OCI-LY3 (cell line): ENCODE measurements around the gene C2CD2L.

Experiments used
- H2AFZ ChIP-seq: fragments of 200-600, 300-600 bp; shearing (Covaris generic); 2 replicates; pipeline ENCODE4 v1.6.0; 2014; ENCODE audit warnings: antibody characterized with exemption, low read depth, low read length
- H3K27ac ChIP-seq: fragments of 200-600, 300-600 bp; sonication (generic); 2 replicates; pipeline ENCODE4 v1.5.1; 2014; ENCODE audit warnings: mild to moderate bottlenecking, low read length, moderate library complexity, mixed read lengths
- H3K27me3 ChIP-seq: fragments of 200-600, 300-600 bp; sonication (generic); 2 replicates; pipeline ENCODE4 v1.6.1; 2014; ENCODE audit warnings: low read depth, low read length, mixed read lengths
- H3K36me3 ChIP-seq: fragments of 200-600, 300-600 bp; sonication (generic); replicated peaks from 2 replicates; pipeline ENCODE3; 2014; ENCODE audit warnings: low read depth, low read length, mixed read lengths
- H3K4me1 ChIP-seq: fragments of 300-600, 200-600 bp; sonication (generic); 2 replicates; pipeline ENCODE4 v1.6.1; 2014; ENCODE audit warnings: low read length, mixed read lengths
- H3K4me2 ChIP-seq: fragments of 200-600, 300-600 bp; sonication (generic); 2 replicates; pipeline ENCODE4 v1.6.1; 2014; ENCODE audit warnings: low read length, mixed read lengths
- H3K4me3 ChIP-seq: fragments of 300-600, 200-600 bp; sonication (generic); 2 replicates; pipeline ENCODE4 v1.5.1; 2014; ENCODE audit warnings: antibody characterized with exemption, mild to moderate bottlenecking, low read length, moderate library complexity
- H3K79me2 ChIP-seq: fragments of 300-600, 200-600 bp; shearing (Covaris generic); 2 replicates; pipeline ENCODE4 v1.6.1; 2014; ENCODE audit warnings: mild to moderate bottlenecking, low read length, mixed read lengths
- H3K9ac ChIP-seq: fragments of 300-600, 200-600 bp; shearing (Covaris generic); 2 replicates; pipeline ENCODE4 v1.6.0; 2014; ENCODE audit warnings: mild to moderate bottlenecking, low read length, moderate library complexity
- H3K9me3 ChIP-seq: fragments of 200-600, 300-600 bp; shearing (Covaris generic); 2 replicates; pipeline ENCODE4 v1.6.1; 2014; ENCODE audit warnings: low read length, mixed read lengths; ENCODE audit not compliant: insufficient read depth
- H4K20me1 ChIP-seq: fragments of 200-600, 300-600 bp; sonication (generic); 2 replicates; pipeline ENCODE4 v1.6.1; 2016; ENCODE audit warnings: low read length, mixed read lengths; ENCODE audit not compliant: insufficient read depth
- CTCF ChIP-seq: fragments of 200-600, 300-600 bp; sonication (generic); IDR thresholded peaks from 2 replicates; pipeline ENCODE4 v1.5.1; 2014; ENCODE audit warnings: antibody characterized with exemption, low read length, low read depth
- EZH2phosphoT487 ChIP-seq: fragments of 200-600 bp; shearing (Covaris generic); IDR thresholded peaks from 2 replicates; pipeline ENCODE4 v1.6.1; 2018; ENCODE audit warnings: antibody characterized with exemption, mixed run types, low read depth

The C2CD2L gene

GRCh38 chr11:119113716-119114115, 6.6 kb downstream of the C2CD2L start:
- Histone ChIP-seq H3K9ac (no peak overlapping the region), H3K4me2 (no peak overlapping the region), H2AFZ (no peak overlapping the region), H3K4me3 (no peak overlapping the region), H4K20me1 (no peaks in the 10 kb centered on the region), H3K36me3 (peaks cover 15% of the 10 kb centered on the region), H3K27me3 (no peaks in the 10 kb centered on the region), H3K27ac (no peak overlapping the region), H3K79me2 (peaks cover 11% of the 10 kb centered on the region; the same call in 1 of the 2 replicates), H3K4me1 (peaks cover 4% of the 10 kb centered on the region; the same call in 1 of the 2 replicates), H3K9me3 (no peaks in the 10 kb centered on the region)
- TF ChIP-seq CTCF (no peak), EZH2phosphoT487 (no peak)

- Histone ChIP-seq H3K79me2 (peaks cover 5% of the 10 kb centered on the region; the same call in 1 of the 2 replicates), H4K20me1 (no peaks in the 10 kb centered on the region), H3K36me3 (peaks cover 15% of the 10 kb centered on the region), H3K4me2 (no peak overlapping the region), H3K27me3 (no peaks in the 10 kb centered on the region), H3K9ac (no peak overlapping the region), H3K9me3 (no peaks in the 10 kb centered on the region), H3K27ac (no peak overlapping the region), H3K4me1 (no peaks in the 10 kb centered on the region), H3K4me3 (no peak overlapping the region), H2AFZ (no peak overlapping the region)
- TF ChIP-seq EZH2phosphoT487, result no peak
- no peak for TF ChIP-seq CTCF
Observed at GRCh38 chr11:119114351-119114750, 7.2 kb downstream of the C2CD2L start.

GRCh38 chr11:119115484-119116234, 8.5 kb downstream of the C2CD2L start:
- Histone ChIP-seq H4K20me1 (no peaks in the 10 kb centered on the region), H3K4me3 (no peak overlapping the region), H3K4me1 (peaks cover 5% of the 10 kb centered on the region), H3K9me3 (no peaks in the 10 kb centered on the region), H3K36me3 (peaks cover 15% of the 10 kb centered on the region), H3K27ac (no peak overlapping the region), H2AFZ (no peak overlapping the region), H3K27me3 (no peaks in the 10 kb centered on the region), H3K9ac (no peak overlapping the region), H3K4me2 (no peak overlapping the region), H3K79me2 (no peaks in the 10 kb centered on the region)
- TF ChIP-seq EZH2phosphoT487 (no peak), CTCF (no peak)

GRCh38 chr11:119116235-119116594, 9.1 kb downstream of the C2CD2L start:
- H4K20me1 ChIP-seq, result no peaks in the 10 kb centered on the region
- no peak overlapping the region for H3K27ac ChIP-seq
- peaks cover 12% of the 10 kb centered on the region for H3K36me3 ChIP-seq
- H3K4me2 ChIP-seq, result no peak overlapping the region
- no peak overlapping the region for H3K4me3 ChIP-seq
- H3K4me1 ChIP-seq, result peaks cover 8% of the 10 kb centered on the region
- no peaks in the 10 kb centered on the region for H3K9me3 ChIP-seq
- H3K27me3 ChIP-seq, result no peaks in the 10 kb centered on the region
- H2AFZ ChIP-seq, result no peak overlapping the region
- no peaks in the 10 kb centered on the region for H3K79me2 ChIP-seq
- no peak overlapping the region for H3K9ac ChIP-seq
- TF ChIP-seq EZH2phosphoT487 (no peak), CTCF (no peak)
